ENCODE results near the gene SLC34A1.

- TF ChIP-seq CTCF (conservative IDR thresholded peaks at IDR 0.05; ENCODE audit: low read depth in 2 of 2) (no peak), EZH2 (IDR thresholded peaks at IDR 0.05; ENCODE audit: low read depth, unreplicated experiment) (no peak), EZH2phosphoT487 (IDR thresholded peaks at IDR 0.05; ENCODE audit: unreplicated experiment) (no peak), REST (IDR thresholded peaks at IDR 0.05; ENCODE audit: unreplicated experiment) (no peak), JUNB (IDR thresholded peaks at IDR 0.05; ENCODE audit: unreplicated experiment) (no peak), CREB1 (CRISPR knock-in tag; IDR thresholded peaks at IDR 0.05; ENCODE audit: low read depth) (no peak), POLR2AphosphoS5 (IDR thresholded peaks at IDR 0.05; ENCODE audit: low read depth) (no peak)
Measured at GRCh38 chr5:177365845-177366527, 18.2 kb upstream of the SLC34A1 start.

All from GM23338 (cell line).